Measurements from ENCODE around the gene ZNF664. TPM values are rescaled to one million over a fixed set of nuclear protein-coding genes. Genes with fewer than 3 reads are reported as not detected.

The ZNF664 gene
- total and polyA plus RNA-seq, 4 donors: 78.0 to 119 (median 88.9) TPM

DNA sequence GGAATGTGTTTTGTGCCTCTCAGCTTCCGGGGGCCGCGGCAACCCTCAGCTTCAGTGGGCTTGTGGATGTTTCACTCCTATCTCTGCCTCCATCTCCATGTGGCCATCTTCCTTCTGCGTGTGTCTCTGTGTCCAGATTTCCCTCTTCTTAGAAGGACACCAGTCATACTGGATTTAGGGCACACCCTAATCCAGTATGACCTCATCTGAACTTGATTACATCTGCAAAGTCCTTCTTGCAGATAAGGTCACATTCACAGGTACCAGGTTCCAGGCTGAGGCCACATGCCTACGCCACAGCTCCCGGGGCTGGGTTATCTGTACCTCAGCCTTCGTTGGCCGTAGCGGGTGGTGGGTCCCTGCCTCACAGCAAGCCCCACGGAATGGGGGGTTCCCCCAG is 68.9 kb downstream of the ZNF664 start:
- H3K36me3 ChIP-seq (ENCODE audit: control insufficient read depth, insufficient read depth, low read length): no peaks in the 10 kb centered on the region
- no peak for DNase-seq (ENCODE audit: low read depth in 4 of 6, low spot score in 6 of 6)
- WGBS (ENCODE audit: insufficient coverage): 99% methylated on average over 6 of the region's 10 CpGs
- no peak overlapping the region for H3K4me3 ChIP-seq (ENCODE audit: low read depth, low read length)
- no peaks in the 10 kb centered on the region for H3K27me3 ChIP-seq (ENCODE audit: control insufficient read depth, insufficient read depth, low read length)
- H3K4me1 ChIP-seq (ENCODE audit: control insufficient read depth, insufficient read depth, low read length): peaks cover 19% of the 10 kb centered on the region
- H3K27ac ChIP-seq (ENCODE audit: low read depth, low read length): no peak overlapping the region
- H3K9me3 ChIP-seq (ENCODE audit: control insufficient read depth, insufficient read depth, low read length): peaks cover under 1% of the 10 kb centered on the region

DNA sequence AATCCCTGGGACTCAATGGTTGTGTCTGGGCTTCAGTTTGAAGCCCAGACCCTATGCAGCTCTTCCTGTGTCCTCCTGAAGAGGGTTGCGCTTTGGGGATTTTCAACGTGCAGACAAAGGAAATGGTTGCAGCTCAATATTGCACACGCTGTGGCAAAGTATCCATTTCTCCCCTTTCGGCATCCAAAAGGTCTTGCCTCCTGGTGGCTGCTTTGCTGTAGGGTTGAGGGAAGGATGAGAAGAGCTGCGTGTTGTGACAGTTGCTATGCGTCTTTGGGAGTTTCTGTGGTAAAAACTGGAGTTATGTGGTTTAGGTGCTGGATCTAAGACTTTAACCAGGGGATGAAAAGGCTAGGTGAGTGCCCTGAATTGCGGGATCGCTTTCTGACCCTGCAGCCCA is 71.0 kb downstream of the ZNF664 start:
- no peak overlapping the region for H3K27ac ChIP-seq (ENCODE audit: low read depth, low read length)
- 83% methylated on average over 8 of the region's 8 CpGs for WGBS (ENCODE audit: insufficient coverage)
- H3K36me3 ChIP-seq (ENCODE audit: control insufficient read depth, insufficient read depth, low read length): no peaks in the 10 kb centered on the region
- no peak for DNase-seq (ENCODE audit: low read depth in 4 of 6, low spot score in 6 of 6)
- H3K4me3 ChIP-seq (ENCODE audit: low read depth, low read length): no peak overlapping the region
- H3K27me3 ChIP-seq (ENCODE audit: control insufficient read depth, insufficient read depth, low read length): no peaks in the 10 kb centered on the region
- H3K4me1 ChIP-seq (ENCODE audit: control insufficient read depth, insufficient read depth, low read length): peaks cover 17% of the 10 kb centered on the region
- H3K9me3 ChIP-seq (ENCODE audit: control insufficient read depth, insufficient read depth, low read length): peaks cover 9% of the 10 kb centered on the region

DNA sequence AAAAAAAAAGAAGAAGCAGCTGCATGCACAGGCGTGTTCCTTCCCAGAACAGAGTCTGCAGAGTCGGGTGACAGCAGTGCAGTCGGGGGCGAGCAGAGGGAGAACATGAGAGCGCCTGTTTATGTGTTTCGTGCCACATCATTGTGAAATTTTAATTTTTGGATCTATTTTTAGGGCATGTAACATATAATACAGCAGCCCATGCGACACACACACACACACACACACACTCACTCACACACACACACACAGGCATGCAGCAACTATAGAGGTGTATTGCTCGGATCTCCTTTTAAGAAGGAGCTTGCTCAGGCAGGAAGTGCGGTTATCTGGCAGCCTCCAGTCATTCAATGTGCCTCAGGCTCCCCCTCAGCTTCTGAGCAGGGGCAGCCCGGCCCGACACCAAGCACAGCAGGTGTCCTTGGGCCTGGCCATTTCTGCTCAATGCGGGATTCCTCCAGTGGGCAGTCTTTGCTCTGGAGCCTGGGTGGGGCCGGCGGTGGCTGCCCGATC is 71.8 kb downstream of the ZNF664 start:
- Histone ChIP-seq H3K27ac (ENCODE audit: low read depth, low read length) (no peak overlapping the region), H3K4me3 (ENCODE audit: low read depth, low read length) (no peak overlapping the region)

DNA sequence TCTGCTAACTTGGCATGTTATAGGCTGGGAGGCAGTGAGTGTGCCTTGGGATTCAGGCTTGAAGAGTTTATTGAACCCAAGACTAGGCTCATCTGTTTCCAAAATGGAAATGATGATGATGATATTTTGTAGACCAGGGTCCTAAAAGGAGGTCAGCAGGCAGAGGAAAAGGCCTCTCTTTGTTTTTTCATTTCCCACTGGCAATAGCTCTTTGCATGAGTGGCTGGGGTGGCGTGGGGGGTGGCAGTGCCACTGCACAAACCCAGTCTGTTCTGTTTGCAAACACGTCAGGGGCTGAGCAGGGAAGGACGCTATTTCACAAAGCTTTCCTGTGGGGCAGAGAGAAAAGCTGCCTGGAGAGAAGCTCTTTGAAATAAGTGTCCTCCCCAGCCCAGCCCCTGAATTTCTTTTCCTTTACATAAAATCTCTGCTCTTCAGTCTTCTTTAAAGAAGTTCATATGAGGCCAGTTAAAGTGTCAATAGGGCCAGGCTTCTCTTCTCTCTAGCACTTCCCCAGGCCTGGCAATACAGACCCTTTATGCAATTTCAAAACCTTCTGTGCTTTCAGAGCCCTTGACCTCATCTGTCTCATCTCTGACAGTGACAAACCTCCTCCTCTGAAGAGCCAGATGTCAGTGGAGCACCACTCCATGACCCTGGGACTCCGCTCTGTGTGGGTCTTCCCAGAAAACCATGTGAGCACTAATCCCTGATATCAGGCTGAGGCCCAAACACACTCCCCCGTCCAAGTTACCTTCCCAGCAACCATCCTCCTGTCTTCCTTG is 72.8 kb downstream of the ZNF664 start:
- DNase-seq (ENCODE audit: low read depth in 4 of 6, low spot score in 6 of 6): peak in 2 of 6 donors; percentile 45 to 62
- H3K36me3 ChIP-seq (ENCODE audit: control insufficient read depth, insufficient read depth, low read length): no peaks in the 10 kb centered on the region
- peak overlapping the region; percentile 70 for H3K27ac ChIP-seq (ENCODE audit: low read depth, low read length)
- WGBS (ENCODE audit: insufficient coverage): 53% methylated on average over 4 of the region's 5 CpGs
- H3K27me3 ChIP-seq (ENCODE audit: control insufficient read depth, insufficient read depth, low read length): no peaks in the 10 kb centered on the region
- H3K4me1 ChIP-seq (ENCODE audit: control insufficient read depth, insufficient read depth, low read length): peaks cover 20% of the 10 kb centered on the region
- H3K9me3 ChIP-seq (ENCODE audit: control insufficient read depth, insufficient read depth, low read length): peaks cover 9% of the 10 kb centered on the region
- no peak overlapping the region for H3K4me3 ChIP-seq (ENCODE audit: low read depth, low read length)

More for the DNA sequence above, 71.8 kb downstream of the ZNF664 start:
- 25% methylated on average over 8 of the region's 15 CpGs for WGBS (ENCODE audit: insufficient coverage)
- Histone ChIP-seq H3K4me1 (ENCODE audit: control insufficient read depth, insufficient read depth, low read length) (peaks cover 20% of the 10 kb centered on the region), H3K36me3 (ENCODE audit: control insufficient read depth, insufficient read depth, low read length) (no peaks in the 10 kb centered on the region), H3K9me3 (ENCODE audit: control insufficient read depth, insufficient read depth, low read length) (peaks cover 9% of the 10 kb centered on the region), H3K27me3 (ENCODE audit: control insufficient read depth, insufficient read depth, low read length) (no peaks in the 10 kb centered on the region)
- DNase-seq (ENCODE audit: low read depth in 4 of 6, low spot score in 6 of 6): peak in 2 of 6 donors; percentile 34 to 45

DNA sequence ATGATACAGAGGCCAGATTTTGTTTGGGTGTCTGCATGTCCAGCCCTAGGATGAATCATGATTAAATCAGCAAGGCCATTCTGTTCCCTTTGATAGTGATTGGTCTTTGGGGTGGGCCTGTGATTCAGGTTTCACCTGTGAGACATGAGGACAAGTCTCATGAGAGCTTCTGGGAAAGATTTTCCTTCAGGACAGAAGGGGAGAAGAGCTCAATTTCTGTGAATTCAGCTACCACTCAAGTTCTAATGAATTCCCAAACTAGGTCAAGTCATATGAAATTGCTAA is 73.4 kb downstream of the ZNF664 start:
- Histone ChIP-seq H3K4me1 (ENCODE audit: control insufficient read depth, insufficient read depth, low read length) (peaks cover 20% of the 10 kb centered on the region), H3K27ac (ENCODE audit: low read depth, low read length) (peak overlapping the region; percentile 70), H3K9me3 (ENCODE audit: control insufficient read depth, insufficient read depth, low read length) (peaks cover 9% of the 10 kb centered on the region), H3K27me3 (ENCODE audit: control insufficient read depth, insufficient read depth, low read length) (no peaks in the 10 kb centered on the region), H3K4me3 (ENCODE audit: low read depth, low read length) (no peak overlapping the region), H3K36me3 (ENCODE audit: control insufficient read depth, insufficient read depth, low read length) (no peaks in the 10 kb centered on the region)
- no peak for DNase-seq (ENCODE audit: low read depth in 4 of 6, low spot score in 6 of 6)

DNA sequence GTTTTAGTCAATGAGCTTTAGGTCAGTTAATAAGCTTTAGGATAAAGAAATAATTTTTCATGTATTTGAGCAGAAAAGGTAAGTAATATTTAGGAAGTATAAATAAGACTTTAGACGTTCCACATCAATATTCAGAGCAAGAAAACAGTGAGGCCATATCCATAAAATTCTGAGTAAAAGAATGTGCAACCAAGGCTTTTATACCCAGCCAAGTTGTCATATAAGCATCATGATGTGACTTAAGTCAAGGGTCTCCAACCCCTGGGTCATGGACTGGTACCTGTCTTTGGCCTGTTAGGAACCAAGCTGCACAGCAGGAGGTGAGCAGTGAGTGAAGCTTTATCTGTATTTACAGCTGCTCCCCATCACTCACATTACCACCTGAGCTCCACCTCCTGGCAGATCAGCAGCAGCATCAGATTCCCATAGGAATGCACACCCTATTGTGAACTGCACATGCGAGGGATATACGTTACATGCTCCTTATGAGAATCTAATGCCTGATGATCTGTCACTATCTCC is 74.1 kb downstream of the ZNF664 start:
- Histone ChIP-seq H3K4me1 (ENCODE audit: control insufficient read depth, insufficient read depth, low read length) (peaks cover 20% of the 10 kb centered on the region), H3K4me3 (ENCODE audit: low read depth, low read length) (no peak overlapping the region), H3K36me3 (ENCODE audit: control insufficient read depth, insufficient read depth, low read length) (no peaks in the 10 kb centered on the region), H3K9me3 (ENCODE audit: control insufficient read depth, insufficient read depth, low read length) (peaks cover 9% of the 10 kb centered on the region), H3K27me3 (ENCODE audit: control insufficient read depth, insufficient read depth, low read length) (no peaks in the 10 kb centered on the region), H3K27ac (ENCODE audit: low read depth, low read length) (no peak overlapping the region)
- no CpG with 5 or more reads among the region's 3 CpGs for WGBS (ENCODE audit: insufficient coverage)
- no peak for DNase-seq (ENCODE audit: low read depth in 4 of 6, low spot score in 6 of 6)

DNA sequence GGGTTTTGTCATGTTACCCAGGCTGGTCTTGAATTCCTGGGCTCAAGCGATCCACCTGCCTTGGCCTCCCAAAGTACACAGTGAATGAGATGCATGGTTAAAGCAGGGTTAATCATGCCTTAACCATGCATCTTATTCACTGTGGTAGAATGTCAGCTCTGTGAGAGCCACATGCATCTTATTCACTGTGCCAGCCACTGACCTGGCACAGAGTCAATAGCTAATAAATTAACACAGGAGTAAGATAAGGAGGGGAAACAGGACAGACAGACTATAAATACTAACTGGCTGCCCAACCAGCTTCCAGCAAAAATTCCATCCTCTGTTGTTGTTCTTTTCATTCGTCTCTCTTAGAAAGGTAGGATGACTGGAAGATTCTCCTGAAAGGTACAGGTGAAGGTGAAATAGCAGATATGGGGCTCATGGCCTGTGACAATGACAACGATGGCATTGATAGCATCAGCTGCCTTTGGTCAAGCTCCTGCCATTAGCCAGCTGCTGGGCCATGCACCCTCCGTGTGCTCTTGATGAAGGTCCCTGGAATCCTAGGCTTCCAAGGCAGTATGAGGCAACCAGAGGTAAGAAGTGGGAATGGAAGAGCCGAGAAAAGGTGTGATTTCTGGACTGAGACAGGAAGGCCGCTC is 76.6 kb downstream of the ZNF664 start:
- WGBS (ENCODE audit: insufficient coverage): 76% methylated on average over 4 of the region's 6 CpGs
- peaks cover 9% of the 10 kb centered on the region for H3K9me3 ChIP-seq (ENCODE audit: control insufficient read depth, insufficient read depth, low read length)
- H3K4me3 ChIP-seq (ENCODE audit: low read depth, low read length): no peak overlapping the region
- H3K27me3 ChIP-seq (ENCODE audit: control insufficient read depth, insufficient read depth, low read length): no peaks in the 10 kb centered on the region
- H3K4me1 ChIP-seq (ENCODE audit: control insufficient read depth, insufficient read depth, low read length): peaks cover 29% of the 10 kb centered on the region
- H3K27ac ChIP-seq (ENCODE audit: low read depth, low read length): no peak overlapping the region
- DNase-seq (ENCODE audit: low read depth in 4 of 6, low spot score in 6 of 6): no peak
- no peaks in the 10 kb centered on the region for H3K36me3 ChIP-seq (ENCODE audit: control insufficient read depth, insufficient read depth, low read length)

DNA sequence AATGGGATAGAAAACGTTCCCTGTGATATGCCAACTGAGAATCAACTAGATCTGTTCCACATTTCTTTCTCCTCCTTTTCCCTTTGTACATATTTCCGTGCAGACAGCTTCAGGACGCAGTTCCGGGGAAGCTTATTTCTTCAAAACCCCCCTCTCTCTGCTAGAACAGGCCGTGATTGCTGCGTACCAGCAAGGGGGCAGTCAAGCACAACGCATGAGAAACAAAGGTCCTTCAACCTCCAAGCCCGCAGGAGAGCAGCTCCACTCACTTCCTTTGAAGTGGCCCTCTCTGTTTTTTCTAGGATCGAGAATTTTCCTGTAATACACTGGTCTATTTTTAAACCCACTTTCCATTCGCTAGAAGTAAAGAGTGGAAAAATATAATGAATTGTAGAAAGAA is 80.8 kb downstream of the ZNF664 start:
- H3K9me3 ChIP-seq (ENCODE audit: control insufficient read depth, insufficient read depth, low read length): no peaks in the 10 kb centered on the region
- 9% methylated on average over 6 of the region's 10 CpGs for WGBS (ENCODE audit: insufficient coverage)
- peaks cover 12% of the 10 kb centered on the region for H3K4me1 ChIP-seq (ENCODE audit: control insufficient read depth, insufficient read depth, low read length)
- no peaks in the 10 kb centered on the region for H3K36me3 ChIP-seq (ENCODE audit: control insufficient read depth, insufficient read depth, low read length)
- H3K27me3 ChIP-seq (ENCODE audit: control insufficient read depth, insufficient read depth, low read length): no peaks in the 10 kb centered on the region
- H3K4me3 ChIP-seq (ENCODE audit: low read depth, low read length): no peak overlapping the region
- H3K27ac ChIP-seq (ENCODE audit: low read depth, low read length): peak overlapping the region; percentile 78
- DNase-seq (ENCODE audit: low read depth in 4 of 6, low spot score in 6 of 6): peak in 4 of 6 donors; percentile 47 to 93 (median 72)

DNA sequence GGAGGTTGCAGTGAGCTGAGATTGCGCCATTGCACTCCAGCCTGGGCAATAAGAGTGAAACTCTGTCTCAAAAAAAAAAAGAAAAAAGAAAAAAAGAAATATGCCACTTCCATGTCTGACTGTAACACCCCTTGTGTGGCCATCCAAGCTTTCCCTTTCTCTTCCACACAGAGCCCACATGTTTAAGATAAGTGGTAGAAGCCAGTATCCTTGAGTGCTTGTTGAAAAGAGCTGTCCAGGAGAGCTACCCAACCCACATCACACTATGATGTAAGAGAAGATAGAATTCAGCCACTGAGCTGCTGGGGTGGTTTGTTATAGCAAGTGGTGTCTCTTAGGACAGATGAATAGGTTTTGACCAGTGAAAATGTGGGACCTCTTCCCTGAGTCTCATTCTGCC is 82.1 kb downstream of the ZNF664 start:
- no peak for DNase-seq (ENCODE audit: low read depth in 4 of 6, low spot score in 6 of 6)
- no CpG with 5 or more reads among the region's 1 CpG for whole genome bisulfite sequencing (ENCODE audit: insufficient coverage)
- Histone ChIP-seq H3K27me3 (ENCODE audit: control insufficient read depth, insufficient read depth, low read length) (no peaks in the 10 kb centered on the region), H3K4me1 (ENCODE audit: control insufficient read depth, insufficient read depth, low read length) (peaks cover 9% of the 10 kb centered on the region), H3K27ac (ENCODE audit: low read depth, low read length) (no peak overlapping the region), H3K9me3 (ENCODE audit: control insufficient read depth, insufficient read depth, low read length) (no peaks in the 10 kb centered on the region), H3K36me3 (ENCODE audit: control insufficient read depth, insufficient read depth, low read length) (no peaks in the 10 kb centered on the region), H3K4me3 (ENCODE audit: low read depth, low read length) (no peak overlapping the region)

DNA sequence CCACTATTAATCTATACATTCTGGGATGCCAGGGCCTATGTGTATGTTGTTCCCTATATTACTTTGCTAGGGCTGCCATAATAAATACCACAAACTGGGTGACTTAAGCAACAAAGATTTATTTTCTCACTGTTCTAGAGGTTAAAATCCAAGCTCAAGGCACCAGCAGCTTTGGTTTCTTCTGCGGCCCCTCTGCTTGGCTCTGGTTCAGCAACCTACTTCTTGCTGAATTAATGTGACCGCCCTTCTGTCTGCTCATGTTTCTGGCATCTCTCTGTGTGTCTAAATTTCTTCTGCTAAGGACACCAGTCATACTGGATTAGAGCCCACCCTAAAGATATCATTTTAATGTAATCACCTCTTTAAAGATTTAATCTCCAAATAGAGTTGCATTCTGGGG is 84.7 kb downstream of the ZNF664 start:
- Histone ChIP-seq H3K27me3 (ENCODE audit: control insufficient read depth, insufficient read depth, low read length) (no peaks in the 10 kb centered on the region), H3K4me3 (ENCODE audit: low read depth, low read length) (no peak overlapping the region), H3K36me3 (ENCODE audit: control insufficient read depth, insufficient read depth, low read length) (no peaks in the 10 kb centered on the region), H3K9me3 (ENCODE audit: control insufficient read depth, insufficient read depth, low read length) (no peaks in the 10 kb centered on the region), H3K4me1 (ENCODE audit: control insufficient read depth, insufficient read depth, low read length) (peaks cover 9% of the 10 kb centered on the region), H3K27ac (ENCODE audit: low read depth, low read length) (no peak overlapping the region)
- DNase-seq (ENCODE audit: low read depth in 4 of 6, low spot score in 6 of 6): peak in 2 of 6 donors; percentile 72 to 77
- WGBS (ENCODE audit: insufficient coverage): 28% methylated on average over 2 of the region's 2 CpGs

All from spinal cord (tissue), 10 donors.